Activated CD4-positive, alpha-beta T cell treated with anti-CD3 and anti-CD28 coated beads, Interleukin-2, amount 50 U/mL, for 48 hours (primary cell): ENCODE data around the gene CCDC192.

ENCODE experiments used
- DNase-seq, 2 experiments: peaks; one replicate each; pipeline ENCODE4 v3.0.0-alpha.2; 2020

The CCDC192 gene

GRCh38 chr5:127961763-127962145 is 258.6 kb downstream of the CCDC192 start:
- no peak for DNase-seq

GRCh38 chr5:127962491-127962890 is 259.3 kb downstream of the CCDC192 start:
- no peak for DNase-seq

- no peak for DNase-seq
These were observed 260.0 kb downstream of the CCDC192 start for GRCh38 chr5:127963233-127963632.

- no peak for DNase-seq
These were observed 260.7 kb downstream of the CCDC192 start for GRCh38 chr5:127963931-127964330.

- no peak for DNase-seq
These were observed 264.3 kb downstream of the CCDC192 start for GRCh38 chr5:127967323-127967982.

GRCh38 chr5:127967983-127968592 is 264.9 kb downstream of the CCDC192 start:
- no peak for DNase-seq

GRCh38 chr5:127969002-127969401 is 265.8 kb downstream of the CCDC192 start:
- DNase-seq = no peak

GRCh38 chr5:127969651-127970050 is 266.5 kb downstream of the CCDC192 start:
- no peak for DNase-seq

- no peak for DNase-seq
These were observed 266.9 kb downstream of the CCDC192 start for GRCh38 chr5:127970081-127970480.

- no peak for DNase-seq
These were observed 267.7 kb downstream of the CCDC192 start for GRCh38 chr5:127970854-127971425.

- no peak for DNase-seq
These were observed 272.8 kb downstream of the CCDC192 start for GRCh38 chr5:127975961-127976360.

GRCh38 chr5:127976525-127976924 is 273.3 kb downstream of the CCDC192 start:
- no peak for DNase-seq

GRCh38 chr5:127976991-127977717 is 274.0 kb downstream of the CCDC192 start:
- DNase-seq = no peak

GRCh38 chr5:127978738-127979300 is 275.6 kb downstream of the CCDC192 start:
- no peak for DNase-seq

GRCh38 chr5:127979475-127979874 is 276.3 kb downstream of the CCDC192 start:
- no peak for DNase-seq

- DNase-seq = no peak
These were observed 277.7 kb downstream of the CCDC192 start for GRCh38 chr5:127980843-127981242.

- no peak for DNase-seq
These were observed 278.3 kb downstream of the CCDC192 start for GRCh38 chr5:127981498-127981897.

GRCh38 chr5:127985811-127986325 is 282.7 kb downstream of the CCDC192 start:
- no peak for DNase-seq

GRCh38 chr5:127987354-127988145 is 284.4 kb downstream of the CCDC192 start:
- DNase-seq = no peak

GRCh38 chr5:127988146-127988760 is 285.1 kb downstream of the CCDC192 start:
- no peak for DNase-seq
